Progenitor cell of endocrine pancreas (in vitro differentiated cells): ENCODE data around the gene LDLRAD4. TPM values are rescaled to one million over a fixed set of nuclear protein-coding genes. Genes with fewer than 3 reads are reported as not detected.

Source experiments
- DNase-seq: peaks from one replicate; pipeline ENCODE4 v3.0.0; 2021; ENCODE audit warnings: low spot score; ENCODE audit not compliant: unreplicated experiment
- H3K27ac Mint-ChIP-seq: 2 replicates; pipeline ENCODE4 v1.8.0; 2021; ENCODE audit warnings: mild to moderate bottlenecking, moderate library complexity, mixed read lengths
- H3K27me3 Mint-ChIP-seq: 2 replicates; pipeline ENCODE4 v1.8.0; 2021; ENCODE audit warnings: mixed read lengths
- H3K36me3 Mint-ChIP-seq: 2 replicates; pipeline ENCODE4 v1.8.0; 2022; ENCODE audit warnings: mixed read lengths; ENCODE audit not compliant: insufficient read depth
- H3K4me1 Mint-ChIP-seq: 2 replicates; pipeline ENCODE4 v1.8.0; 2021; ENCODE audit warnings: low read depth, mixed read lengths
- H3K4me3 Mint-ChIP-seq: 2 replicates; pipeline ENCODE4 v1.8.0; 2021; ENCODE audit warnings: low read depth, mild to moderate bottlenecking, moderate library complexity, mixed read lengths
- H3K9me3 Mint-ChIP-seq: 2 replicates; pipeline ENCODE4 v1.8.0; 2021; ENCODE audit warnings: low read depth, mixed read lengths
- total RNA-seq: library from RNA; stranded (reverse); gene quantifications from 2 replicates; pipeline ENCODE4 v1.2.1, GENCODE V29; 2021
- TF ChIP-seq, protein P1 (sequence below): fragments of 200-600 bp; sonication (generic); IDR thresholded peaks from one replicate; pipeline ENCODE4 v1.5.0; 2021; ENCODE audit warnings: antibody characterized with exemption, mild to moderate bottlenecking; ENCODE audit not compliant: unreplicated experiment

Gene LDLRAD4
- total RNA-seq, 1 donor from 2014 or later = 3.8 TPM

GRCh38 chr18:13435586-13436333, 217.2 kb downstream of the LDLRAD4 start:
- no peak for DNase-seq
- no peaks in the 10 kb centered on the region for H3K4me1 Mint-ChIP-seq
- H3K27ac Mint-ChIP-seq = no peak overlapping the region
- no peaks in the 10 kb centered on the region for H3K9me3 Mint-ChIP-seq
- no peaks in the 10 kb centered on the region for H3K36me3 Mint-ChIP-seq
- peaks cover 5% of the 10 kb centered on the region for H3K27me3 Mint-ChIP-seq
- TF ChIP-seq, protein P1, sequence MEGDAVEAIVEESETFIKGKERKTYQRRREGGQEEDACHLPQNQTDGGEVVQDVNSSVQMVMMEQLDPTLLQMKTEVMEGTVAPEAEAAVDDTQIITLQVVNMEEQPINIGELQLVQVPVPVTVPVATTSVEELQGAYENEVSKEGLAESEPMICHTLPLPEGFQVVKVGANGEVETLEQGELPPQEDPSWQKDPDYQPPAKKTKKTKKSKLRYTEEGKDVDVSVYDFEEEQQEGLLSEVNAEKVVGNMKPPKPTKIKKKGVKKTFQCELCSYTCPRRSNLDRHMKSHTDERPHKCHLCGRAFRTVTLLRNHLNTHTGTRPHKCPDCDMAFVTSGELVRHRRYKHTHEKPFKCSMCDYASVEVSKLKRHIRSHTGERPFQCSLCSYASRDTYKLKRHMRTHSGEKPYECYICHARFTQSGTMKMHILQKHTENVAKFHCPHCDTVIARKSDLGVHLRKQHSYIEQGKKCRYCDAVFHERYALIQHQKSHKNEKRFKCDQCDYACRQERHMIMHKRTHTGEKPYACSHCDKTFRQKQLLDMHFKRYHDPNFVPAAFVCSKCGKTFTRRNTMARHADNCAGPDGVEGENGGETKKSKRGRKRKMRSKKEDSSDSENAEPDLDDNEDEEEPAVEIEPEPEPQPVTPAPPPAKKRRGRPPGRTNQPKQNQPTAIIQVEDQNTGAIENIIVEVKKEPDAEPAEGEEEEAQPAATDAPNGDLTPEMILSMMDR = no peak
- no peak overlapping the region for H3K4me3 Mint-ChIP-seq

GRCh38 chr18:13436576-13436975, 218.0 kb downstream of the LDLRAD4 start:
- Mint-ChIP-seq H3K27ac (no peak overlapping the region), H3K9me3 (no peaks in the 10 kb centered on the region), H3K4me1 (no peaks in the 10 kb centered on the region), H3K4me3 (no peak overlapping the region), H3K36me3 (no peaks in the 10 kb centered on the region), H3K27me3 (peaks cover 8% of the 10 kb centered on the region)
- TF ChIP-seq, protein P1 = no peak
- DNase-seq = no peak

DNA sequence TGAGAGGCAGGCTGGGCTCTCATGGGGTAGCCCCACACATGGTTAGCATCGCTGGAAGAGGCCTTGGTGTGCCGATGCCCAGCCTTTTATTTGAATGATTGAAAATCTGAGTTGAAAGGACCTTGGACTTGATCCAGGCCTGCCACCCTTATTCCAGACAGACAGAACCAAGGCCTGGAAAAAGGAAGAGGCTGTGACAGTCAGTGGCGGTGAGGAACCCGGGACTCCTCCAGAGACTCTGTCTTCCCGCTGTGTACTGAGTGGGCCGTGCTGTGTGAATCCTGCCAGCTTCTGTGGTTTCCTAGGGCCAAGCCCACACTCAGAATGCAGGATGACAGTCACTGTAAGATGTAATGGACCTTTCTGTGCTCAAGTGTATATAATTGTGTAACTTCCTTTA, 218.5 kb downstream of the LDLRAD4 start:
- no peak for DNase-seq

GRCh38 chr18:13437796-13438506, 219.4 kb downstream of the LDLRAD4 start:
- H3K9me3 Mint-ChIP-seq = no peaks in the 10 kb centered on the region
- TF ChIP-seq, protein P1 = no peak
- H3K36me3 Mint-ChIP-seq = no peaks in the 10 kb centered on the region
- H3K4me3 Mint-ChIP-seq = no peak overlapping the region
- H3K4me1 Mint-ChIP-seq = no peaks in the 10 kb centered on the region
- peaks cover 11% of the 10 kb centered on the region for H3K27me3 Mint-ChIP-seq
- no peak overlapping the region for H3K27ac Mint-ChIP-seq
- no peak for DNase-seq

More for the DNA sequence above, 218.5 kb downstream of the LDLRAD4 start:
- Mint-ChIP-seq H3K9me3 (no peaks in the 10 kb centered on the region), H3K27ac (no peak overlapping the region), H3K4me1 (no peaks in the 10 kb centered on the region), H3K27me3 (peaks cover 9% of the 10 kb centered on the region), H3K4me3 (no peak overlapping the region), H3K36me3 (no peaks in the 10 kb centered on the region)
- TF ChIP-seq, protein P1 = no peak

- H3K9me3 Mint-ChIP-seq = no peaks in the 10 kb centered on the region
- TF ChIP-seq, protein P1 = no peak
- H3K27ac Mint-ChIP-seq = no peak overlapping the region
Measured at GRCh38 chr18:13438507-13439056, 220.0 kb downstream of the LDLRAD4 start.

More at GRCh38 chr18:13438507-13439056, 220.0 kb downstream of the LDLRAD4 start:
- peaks cover 17% of the 10 kb centered on the region for H3K27me3 Mint-ChIP-seq
- no peak for DNase-seq
- H3K4me1 Mint-ChIP-seq = no peaks in the 10 kb centered on the region
- H3K4me3 Mint-ChIP-seq = no peak overlapping the region
- no peaks in the 10 kb centered on the region for H3K36me3 Mint-ChIP-seq
